ENCODE data around the gene TNP2.
"Not testable (repeated sequence)": the region's sequence is repeated elsewhere in the genome, so short reads cannot be mapped to it uniquely, and the experiment has no call there.

The TNP2 gene

DNA sequence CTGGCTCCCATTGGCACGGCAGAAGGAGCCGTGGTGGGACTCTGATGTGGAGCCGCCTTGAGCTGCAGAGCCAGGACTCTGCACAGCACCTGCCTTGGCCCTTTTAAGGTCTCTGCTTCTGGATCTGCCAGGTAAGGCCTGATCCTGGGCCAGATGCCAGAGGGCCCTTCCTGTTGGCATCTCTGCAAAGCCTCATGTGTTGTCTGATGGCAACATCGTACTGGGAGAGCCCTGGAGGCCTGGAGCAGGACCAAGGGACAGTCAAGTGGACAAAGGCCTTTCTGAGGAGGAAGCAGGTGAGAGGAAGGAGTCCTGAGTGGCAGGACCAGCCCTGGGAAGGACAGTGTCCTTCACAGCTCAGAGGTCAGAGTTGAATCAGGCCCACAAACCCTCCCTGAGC lies 39.2 kb downstream of the TNP2 start:
- peaks cover 3% of the 10 kb centered on the region for H3K27me3 ChIP-seq (ENCODE audit: control insufficient read depth, insufficient read depth, low read length)
- no peaks in the 10 kb centered on the region for H3K9me3 ChIP-seq (ENCODE audit: control insufficient read depth, insufficient read depth, low read length)
- no peaks in the 10 kb centered on the region for H3K36me3 ChIP-seq (ENCODE audit: control insufficient read depth, insufficient read depth, low read length)
- no peak overlapping the region for H3K9ac ChIP-seq (ENCODE audit: low read depth, low read length)
- H3K4me1 ChIP-seq (ENCODE audit: control insufficient read depth, insufficient read depth, low read length), result no peaks in the 10 kb centered on the region
- no peak overlapping the region for H3K4me3 ChIP-seq (ENCODE audit: low read depth, low read length)

DNA sequence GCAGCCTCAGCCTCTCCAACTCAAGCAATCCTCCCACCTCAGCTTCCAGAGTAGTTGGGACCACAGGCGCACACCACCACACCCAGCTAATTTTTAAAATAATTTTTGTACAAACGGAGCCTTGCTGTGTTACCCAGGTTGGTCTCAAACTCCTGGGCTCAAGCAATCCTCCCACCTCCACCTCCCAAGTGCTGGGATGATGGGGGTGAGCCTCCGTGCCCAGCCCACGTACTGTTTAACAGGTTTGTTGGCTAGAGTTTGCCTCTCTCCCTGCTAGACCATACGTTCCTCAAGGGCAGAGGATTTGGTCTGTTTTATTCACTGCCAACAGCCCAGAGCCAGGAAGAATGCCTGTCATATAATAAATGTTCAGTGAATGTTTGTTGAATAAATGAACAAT lies 39.7 kb downstream of the TNP2 start:
- Histone ChIP-seq H3K9me3 (ENCODE audit: control insufficient read depth, insufficient read depth, low read length) (no peaks in the 10 kb centered on the region), H3K4me1 (ENCODE audit: control insufficient read depth, insufficient read depth, low read length) (no peaks in the 10 kb centered on the region), H3K36me3 (ENCODE audit: control insufficient read depth, insufficient read depth, low read length) (no peaks in the 10 kb centered on the region), H3K27me3 (ENCODE audit: control insufficient read depth, insufficient read depth, low read length) (peaks cover 3% of the 10 kb centered on the region), H3K9ac (ENCODE audit: low read depth, low read length) (no peak overlapping the region), H3K4me3 (ENCODE audit: low read depth, low read length) (no peak overlapping the region)

DNA sequence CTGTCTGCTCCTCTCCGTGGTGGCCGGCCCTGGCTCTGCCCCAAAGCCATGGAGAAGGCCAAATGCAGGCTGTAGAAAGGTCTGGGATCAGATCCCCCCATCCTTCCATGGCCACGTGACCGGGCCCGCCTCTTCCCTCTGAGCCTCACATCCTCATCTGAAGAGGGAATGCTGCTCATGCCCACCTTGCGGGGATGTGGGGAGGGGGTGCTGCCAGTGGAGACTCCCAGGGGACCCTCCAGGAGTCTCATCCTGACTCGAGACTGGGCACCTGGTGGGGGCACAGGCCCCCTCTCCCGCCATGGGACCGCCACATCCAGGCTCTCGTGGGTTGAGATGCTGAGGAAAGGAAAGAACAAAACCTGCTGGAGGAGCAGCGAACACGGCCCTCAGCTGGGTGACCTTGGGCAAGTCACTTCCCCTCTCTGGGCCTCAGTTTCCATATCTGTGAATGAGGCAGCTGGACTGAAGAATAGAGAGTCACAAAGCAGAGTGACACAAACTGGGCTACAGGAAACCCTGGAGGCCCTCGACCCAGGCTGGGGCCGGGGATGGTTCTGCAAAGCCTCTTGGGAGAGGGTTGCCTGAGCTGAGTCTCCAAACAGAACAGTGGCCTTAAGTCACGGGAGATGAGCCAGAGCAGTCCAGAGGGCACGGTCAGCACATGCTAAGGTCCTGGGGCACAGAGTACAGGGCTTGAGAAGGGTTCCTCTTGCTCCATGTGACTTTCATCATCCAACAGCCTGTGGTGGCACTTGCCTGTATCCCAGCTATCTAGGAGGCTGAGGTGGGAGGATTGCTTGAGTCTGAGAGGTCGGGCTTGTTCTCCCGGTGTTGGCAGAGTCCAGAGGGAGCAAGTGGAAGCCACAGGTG lies 43.2 kb downstream of the TNP2 start:
- H3K9ac ChIP-seq (ENCODE audit: low read depth, low read length), result no peak overlapping the region
- no peak overlapping the region for H3K4me3 ChIP-seq (ENCODE audit: low read depth, low read length)

DNA sequence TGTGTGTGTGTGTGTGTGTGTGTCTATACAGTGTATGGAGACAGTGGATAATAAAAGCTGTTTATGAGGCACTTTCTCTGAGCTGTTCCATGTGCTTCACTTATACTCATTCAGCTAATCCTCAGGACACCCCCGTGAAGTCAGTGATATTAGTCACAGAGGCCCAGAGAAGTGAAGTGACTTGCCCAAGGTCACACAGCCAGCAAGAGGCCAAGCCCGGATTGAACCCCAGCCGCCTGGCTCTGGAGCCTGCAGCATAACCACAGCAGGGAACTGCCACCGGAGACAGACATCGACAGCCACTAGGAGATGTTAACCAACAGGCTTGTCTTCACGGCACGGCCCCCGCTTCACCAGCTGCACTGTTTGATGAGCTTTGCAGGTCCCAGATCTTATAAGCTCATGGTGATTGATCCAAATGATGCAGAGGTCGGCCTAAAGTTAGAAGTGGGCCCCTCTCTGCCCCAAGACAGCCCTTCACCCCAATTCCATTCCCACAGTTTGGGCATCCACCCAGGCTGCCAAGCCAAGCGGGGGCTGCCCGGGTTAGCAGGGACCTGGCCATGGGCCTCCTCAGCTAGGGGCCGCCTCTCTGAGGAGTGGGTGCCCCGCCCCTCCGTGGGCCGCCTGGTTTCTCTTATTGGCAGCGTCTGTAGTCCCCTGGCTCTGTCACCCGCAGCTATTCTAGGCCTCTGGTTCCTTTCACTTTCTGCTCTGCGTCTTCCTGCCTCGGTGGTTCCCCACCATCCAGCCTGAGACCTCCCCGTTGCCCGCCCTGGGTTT lies 44.0 kb downstream of the TNP2 start:
- Histone ChIP-seq H3K36me3 (ENCODE audit: control insufficient read depth, insufficient read depth, low read length) (no peaks in the 10 kb centered on the region), H3K9me3 (ENCODE audit: control insufficient read depth, insufficient read depth, low read length) (no peaks in the 10 kb centered on the region), H3K9ac (ENCODE audit: low read depth, low read length) (no peak overlapping the region)

More for the DNA sequence above, 43.2 kb downstream of the TNP2 start:
- no peaks in the 10 kb centered on the region for H3K9me3 ChIP-seq (ENCODE audit: control insufficient read depth, insufficient read depth, low read length)
- no peaks in the 10 kb centered on the region for H3K27me3 ChIP-seq (ENCODE audit: control insufficient read depth, insufficient read depth, low read length)
- H3K4me1 ChIP-seq (ENCODE audit: control insufficient read depth, insufficient read depth, low read length), result no peaks in the 10 kb centered on the region
- H3K36me3 ChIP-seq (ENCODE audit: control insufficient read depth, insufficient read depth, low read length), result no peaks in the 10 kb centered on the region

DNA sequence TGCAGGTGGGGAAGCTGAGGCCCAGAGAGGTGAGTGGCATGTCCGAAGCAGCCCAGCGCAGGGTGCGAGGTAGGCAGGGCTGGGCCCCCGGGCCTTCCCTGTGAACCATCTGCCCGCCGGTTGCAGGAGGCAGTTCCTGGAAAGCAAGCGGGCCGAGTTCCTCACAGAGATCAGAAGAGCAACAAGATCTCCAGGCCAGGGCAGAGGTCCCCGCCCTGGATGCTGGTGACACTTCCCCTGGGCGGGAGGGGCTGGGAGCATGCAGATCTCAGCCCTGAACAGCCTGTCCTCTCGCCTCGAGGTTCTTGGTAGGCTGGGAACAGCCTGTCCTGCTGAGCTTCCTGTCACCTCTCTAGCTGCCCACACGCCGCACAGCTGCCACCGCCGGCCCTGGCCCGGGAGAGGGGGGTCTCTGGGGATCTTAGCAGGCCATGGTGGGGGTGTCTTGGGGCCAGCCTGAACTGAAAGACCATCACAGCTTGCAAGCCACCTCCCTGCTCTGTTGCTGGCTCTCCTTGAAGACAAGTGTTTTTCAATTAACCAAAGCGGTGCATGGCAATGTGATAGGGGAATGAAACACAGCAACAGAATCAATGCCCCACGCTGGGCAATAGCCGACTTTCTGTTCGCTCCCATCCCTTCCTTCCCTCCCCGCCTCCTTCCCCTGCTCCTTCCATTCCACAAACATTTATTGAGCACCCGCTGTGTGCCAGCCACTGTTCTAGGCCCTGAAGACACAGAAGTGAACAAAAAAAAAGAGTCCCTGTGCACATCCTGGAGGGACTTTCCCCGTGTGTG lies 44.8 kb downstream of the TNP2 start:
- no peak overlapping the region for H3K4me3 ChIP-seq (ENCODE audit: low read depth, low read length)
- H3K9me3 ChIP-seq (ENCODE audit: control insufficient read depth, insufficient read depth, low read length), result peaks cover under 1% of the 10 kb centered on the region
- no peak overlapping the region for H3K9ac ChIP-seq (ENCODE audit: low read depth, low read length)

More for the DNA sequence above, 44.0 kb downstream of the TNP2 start:
- no peaks in the 10 kb centered on the region for H3K27me3 ChIP-seq (ENCODE audit: control insufficient read depth, insufficient read depth, low read length)
- H3K4me3 ChIP-seq (ENCODE audit: low read depth, low read length), result no peak overlapping the region
- H3K4me1 ChIP-seq (ENCODE audit: control insufficient read depth, insufficient read depth, low read length), result no peaks in the 10 kb centered on the region

DNA sequence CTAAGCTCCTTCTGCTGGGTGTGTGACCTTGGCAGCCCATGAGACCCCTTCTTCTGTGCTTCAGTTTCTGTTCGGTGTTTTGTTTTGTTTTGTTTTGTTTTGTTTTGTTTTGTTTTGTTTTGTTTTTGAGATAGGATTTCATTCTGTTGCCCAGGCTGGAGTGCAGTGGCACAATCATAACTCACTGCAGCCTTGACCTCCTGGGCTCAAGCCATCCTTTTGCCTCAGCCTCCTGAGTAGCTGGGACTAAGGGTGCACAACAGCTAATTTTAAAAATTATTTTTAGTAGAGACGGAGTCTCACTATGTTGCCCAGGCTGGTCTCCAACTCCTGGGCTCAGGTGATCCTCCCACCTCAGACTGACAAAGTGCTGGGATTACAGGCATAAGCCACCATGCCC lies 48.6 kb downstream of the TNP2 start:
- not testable (repeated sequence) for H3K27me3 ChIP-seq (ENCODE audit: control insufficient read depth, insufficient read depth, low read length); H3K9me3 ChIP-seq (ENCODE audit: control insufficient read depth, insufficient read depth, low read length); H3K9ac ChIP-seq (ENCODE audit: low read depth, low read length)

More for the DNA sequence above, 44.8 kb downstream of the TNP2 start:
- Histone ChIP-seq H3K4me1 (ENCODE audit: control insufficient read depth, insufficient read depth, low read length) (no peaks in the 10 kb centered on the region), H3K27me3 (ENCODE audit: control insufficient read depth, insufficient read depth, low read length) (no peaks in the 10 kb centered on the region), H3K36me3 (ENCODE audit: control insufficient read depth, insufficient read depth, low read length) (no peaks in the 10 kb centered on the region)

DNA sequence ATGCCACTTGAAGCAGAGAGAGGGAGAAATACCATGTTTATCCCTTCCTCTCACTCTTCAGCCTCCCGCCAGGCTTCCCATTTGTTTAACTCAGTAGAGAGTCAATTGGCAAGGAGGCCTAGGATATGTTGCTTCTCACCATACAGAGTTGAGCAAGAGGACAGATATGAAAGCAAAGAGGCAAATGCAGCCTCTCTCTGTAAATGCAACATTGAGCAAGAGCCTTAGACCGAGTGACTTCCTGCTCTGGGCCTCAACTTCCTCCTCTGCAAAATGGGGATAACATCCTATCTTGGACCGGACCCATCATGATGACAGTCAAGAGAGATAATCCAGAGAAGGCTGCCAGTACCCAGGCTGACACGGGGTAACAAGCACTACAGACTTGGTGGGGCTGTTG lies 49.9 kb downstream of the TNP2 start:
- Histone ChIP-seq H3K36me3 (ENCODE audit: control insufficient read depth, insufficient read depth, low read length) (no peaks in the 10 kb centered on the region), H3K4me1 (ENCODE audit: control insufficient read depth, insufficient read depth, low read length) (no peaks in the 10 kb centered on the region), H3K9me3 (ENCODE audit: control insufficient read depth, insufficient read depth, low read length) (peaks cover 9% of the 10 kb centered on the region), H3K4me3 (ENCODE audit: low read depth, low read length) (no peak overlapping the region), H3K9ac (ENCODE audit: low read depth, low read length) (no peak overlapping the region), H3K27me3 (ENCODE audit: control insufficient read depth, insufficient read depth, low read length) (no peaks in the 10 kb centered on the region)

More for the DNA sequence above, 48.6 kb downstream of the TNP2 start:
- H3K4me3 ChIP-seq (ENCODE audit: low read depth, low read length); H3K36me3 ChIP-seq (ENCODE audit: control insufficient read depth, insufficient read depth, low read length); H3K4me1 ChIP-seq (ENCODE audit: control insufficient read depth, insufficient read depth, low read length): not testable (repeated sequence)

DNA sequence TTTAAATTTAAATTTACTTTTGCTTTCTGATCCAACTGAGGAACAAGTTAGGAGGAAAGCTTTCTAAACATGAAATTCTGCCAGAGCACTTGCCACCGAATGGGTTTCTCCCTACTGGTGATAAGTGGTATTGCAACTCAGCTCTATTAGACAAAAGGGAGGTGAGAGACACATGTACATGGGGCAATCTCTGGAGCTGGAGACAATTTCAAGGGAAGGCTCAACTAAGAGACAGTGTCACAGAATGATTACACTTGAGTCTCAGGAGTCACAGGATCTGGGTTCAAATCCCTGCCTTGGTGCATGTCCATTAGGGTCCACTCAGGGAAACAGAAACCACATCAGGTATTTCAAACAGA lies 50.5 kb downstream of the TNP2 start:
- H3K27me3 ChIP-seq (ENCODE audit: control insufficient read depth, insufficient read depth, low read length), result no peaks in the 10 kb centered on the region
- H3K4me3 ChIP-seq (ENCODE audit: low read depth, low read length), result no peak overlapping the region
- no peaks in the 10 kb centered on the region for H3K36me3 ChIP-seq (ENCODE audit: control insufficient read depth, insufficient read depth, low read length)
- H3K9me3 ChIP-seq (ENCODE audit: control insufficient read depth, insufficient read depth, low read length), result peaks cover 9% of the 10 kb centered on the region
- H3K9ac ChIP-seq (ENCODE audit: low read depth, low read length), result no peak overlapping the region
- H3K4me1 ChIP-seq (ENCODE audit: control insufficient read depth, insufficient read depth, low read length), result no peaks in the 10 kb centered on the region

Data from iPS-15b (cell line).